ENCODE measurements around the gene MCRS1.
"Not testable (repeated sequence)": the region's sequence is repeated elsewhere in the genome, so short reads cannot be mapped to it uniquely, and the experiment has no call there.

The MCRS1 gene

GRCh38 chr12:49509681-49510080, 58.3 kb downstream of the MCRS1 start:
- not testable (repeated sequence) for DNase-seq

All from GOT3 (cell line).